Mammary epithelial cell (primary cell): ENCODE data around the gene KCNJ16.

ENCODE experiments used
- EZH2 ChIP-seq: IDR thresholded peaks from 2 replicates; pipeline ENCODE4 v1.6.1; 2012; ENCODE audit warnings: low read length, inconsistent platforms, borderline replicate concordance
- TF ChIP-seq, protein P1 (sequence below), 2 donors: IDR thresholded peaks in 1 of 2; conservative IDR thresholded peaks in 1 of 2; 2 replicates each; pipeline ENCODE4 v1.5.1; 2011 to 2012; ENCODE audit warnings: inconsistent platforms in 2 of 2, low read length in 2 of 2, mild to moderate bottlenecking in 2 of 2, control low read depth in 1 of 2, low read depth in 1 of 2; ENCODE audit not compliant: insufficient read depth in 1 of 2; ENCODE audit errors: extremely low read depth in 1 of 2

DNA sequence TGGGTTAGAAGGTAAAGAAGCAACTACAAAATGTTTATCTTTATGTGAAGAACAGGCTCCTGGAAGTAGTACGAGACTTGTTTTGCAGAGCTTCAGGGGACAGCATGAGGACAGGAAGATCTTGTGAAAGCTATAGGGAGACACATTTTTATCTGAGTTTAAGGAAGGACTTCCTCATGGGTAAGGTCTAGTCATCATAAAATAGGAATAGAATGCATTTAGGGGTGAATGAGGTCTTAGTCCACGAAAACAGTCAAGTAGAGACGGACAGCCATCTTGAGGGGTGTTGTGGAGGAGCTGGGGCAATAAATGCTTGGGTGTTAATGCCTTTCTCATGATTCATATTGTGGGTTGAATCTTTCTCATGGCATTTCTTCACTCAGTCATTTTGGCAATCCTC is 24.3 kb downstream of the KCNJ16 start:
- TF ChIP-seq, protein P1, sequence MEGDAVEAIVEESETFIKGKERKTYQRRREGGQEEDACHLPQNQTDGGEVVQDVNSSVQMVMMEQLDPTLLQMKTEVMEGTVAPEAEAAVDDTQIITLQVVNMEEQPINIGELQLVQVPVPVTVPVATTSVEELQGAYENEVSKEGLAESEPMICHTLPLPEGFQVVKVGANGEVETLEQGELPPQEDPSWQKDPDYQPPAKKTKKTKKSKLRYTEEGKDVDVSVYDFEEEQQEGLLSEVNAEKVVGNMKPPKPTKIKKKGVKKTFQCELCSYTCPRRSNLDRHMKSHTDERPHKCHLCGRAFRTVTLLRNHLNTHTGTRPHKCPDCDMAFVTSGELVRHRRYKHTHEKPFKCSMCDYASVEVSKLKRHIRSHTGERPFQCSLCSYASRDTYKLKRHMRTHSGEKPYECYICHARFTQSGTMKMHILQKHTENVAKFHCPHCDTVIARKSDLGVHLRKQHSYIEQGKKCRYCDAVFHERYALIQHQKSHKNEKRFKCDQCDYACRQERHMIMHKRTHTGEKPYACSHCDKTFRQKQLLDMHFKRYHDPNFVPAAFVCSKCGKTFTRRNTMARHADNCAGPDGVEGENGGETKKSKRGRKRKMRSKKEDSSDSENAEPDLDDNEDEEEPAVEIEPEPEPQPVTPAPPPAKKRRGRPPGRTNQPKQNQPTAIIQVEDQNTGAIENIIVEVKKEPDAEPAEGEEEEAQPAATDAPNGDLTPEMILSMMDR (conservative IDR thresholded peaks at IDR 0.05 in 1 of 2, IDR thresholded peaks at IDR 0.05 in 1 of 2; ENCODE audit: extremely low read depth in 1 of 2, insufficient read depth in 1 of 2, low read depth in 1 of 2, low read length in 2 of 2) = no peak
- TF ChIP-seq EZH2 = no peak
